T follicular helper cell (primary cell): ENCODE data around the gene BIN2.
"Not testable (repeated sequence)": the region's sequence is repeated elsewhere in the genome, so short reads cannot be mapped to it uniquely, and the experiment has no call there.

Experiments used
- DNase-seq: peaks from one replicate; pipeline ENCODE4 v3.0.0-alpha.2; 2020; ENCODE audit warnings: low read depth

Gene BIN2

DNA sequence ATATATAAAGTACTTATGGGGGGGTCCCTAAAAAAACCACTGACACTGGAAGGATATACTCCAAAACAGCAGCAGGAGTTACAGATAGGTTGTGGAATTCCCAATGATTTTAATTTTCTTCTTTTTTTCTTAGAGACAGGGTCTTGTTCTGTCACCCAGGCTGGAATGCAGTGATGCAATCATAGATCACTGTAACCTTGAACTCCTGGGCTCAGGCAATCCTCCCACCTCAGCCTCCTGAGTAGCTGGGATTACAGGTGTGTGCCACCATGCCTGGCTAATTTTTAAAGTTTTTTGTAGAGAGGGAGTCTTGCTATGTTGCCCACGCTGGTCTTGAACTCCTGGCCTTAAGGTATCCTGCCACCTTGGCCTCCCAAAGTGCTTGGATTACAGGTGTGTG is 64.4 kb downstream of the BIN2 start:
- not testable (repeated sequence) for DNase-seq

DNA sequence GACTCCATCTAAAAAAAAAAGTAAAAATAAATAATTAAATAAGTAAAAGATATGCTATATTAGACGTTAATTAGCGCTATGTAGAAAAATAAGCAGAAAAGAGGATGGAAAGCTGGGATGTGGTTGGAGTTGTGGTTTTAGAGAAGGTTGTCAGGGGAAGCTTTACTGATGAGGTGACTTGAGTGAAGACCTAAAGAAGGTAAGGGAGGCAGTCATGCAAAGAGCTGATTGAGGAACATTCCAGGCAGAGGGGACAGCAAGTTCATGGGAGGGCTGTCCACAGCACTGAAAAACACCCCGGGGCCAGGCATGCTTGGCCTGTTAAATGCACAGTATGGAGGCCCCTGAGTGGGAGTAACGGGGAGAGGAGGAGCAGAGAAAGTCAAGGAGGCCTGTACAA is 69.4 kb downstream of the BIN2 start:
- no peak for DNase-seq

DNA sequence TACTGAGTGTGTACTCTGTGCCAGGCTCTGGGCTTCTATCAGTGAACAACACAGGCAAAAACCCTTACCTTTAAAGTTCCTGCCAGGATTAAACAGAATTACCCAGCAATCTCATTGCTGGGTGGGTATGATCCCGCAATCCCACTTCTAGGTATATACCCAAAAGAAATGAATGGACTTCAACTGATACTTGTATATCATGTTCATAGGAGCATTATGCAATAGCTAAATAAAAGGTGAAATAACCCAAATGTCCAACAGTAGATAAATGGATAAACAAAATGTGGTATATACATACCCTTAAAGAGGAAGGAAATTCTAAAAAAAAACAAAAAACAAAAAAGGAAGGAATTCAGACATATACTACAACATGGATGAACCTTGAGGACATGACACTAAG is 70.7 kb downstream of the BIN2 start:
- no peak for DNase-seq

DNA sequence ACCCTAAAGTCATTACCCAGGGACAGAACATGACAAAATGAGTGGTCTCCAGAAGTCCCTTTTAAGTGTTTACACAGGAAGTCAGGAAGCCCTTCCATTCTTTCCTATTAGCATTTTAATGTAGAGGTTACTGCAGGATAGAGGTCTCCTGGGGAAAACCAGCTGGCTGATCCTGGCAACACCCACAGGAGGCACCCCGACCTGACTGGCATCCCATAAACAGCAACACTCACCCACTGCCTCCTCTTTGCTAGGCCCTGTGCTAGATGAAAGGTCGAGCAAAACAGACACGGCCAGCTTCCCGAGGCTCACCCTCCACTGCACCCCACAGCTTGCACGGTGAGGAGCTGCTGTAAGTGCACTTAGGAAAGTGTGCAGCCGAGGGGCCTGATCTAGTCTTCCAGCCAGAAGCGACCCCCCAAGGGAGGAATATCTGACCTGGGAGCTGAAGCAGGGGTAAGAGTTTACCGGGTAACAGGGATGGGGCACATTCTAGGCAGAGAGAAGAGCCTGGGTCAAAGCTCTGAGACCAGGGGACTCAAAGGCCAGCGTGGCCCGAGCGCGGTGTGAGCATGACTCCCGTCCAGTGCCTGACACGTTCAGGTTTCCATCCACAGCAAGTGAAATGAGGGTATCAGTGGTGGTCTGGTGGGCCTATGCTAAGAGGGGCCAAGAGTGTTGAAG is 76.3 kb downstream of the BIN2 start:
- DNase-seq: no peak

DNA sequence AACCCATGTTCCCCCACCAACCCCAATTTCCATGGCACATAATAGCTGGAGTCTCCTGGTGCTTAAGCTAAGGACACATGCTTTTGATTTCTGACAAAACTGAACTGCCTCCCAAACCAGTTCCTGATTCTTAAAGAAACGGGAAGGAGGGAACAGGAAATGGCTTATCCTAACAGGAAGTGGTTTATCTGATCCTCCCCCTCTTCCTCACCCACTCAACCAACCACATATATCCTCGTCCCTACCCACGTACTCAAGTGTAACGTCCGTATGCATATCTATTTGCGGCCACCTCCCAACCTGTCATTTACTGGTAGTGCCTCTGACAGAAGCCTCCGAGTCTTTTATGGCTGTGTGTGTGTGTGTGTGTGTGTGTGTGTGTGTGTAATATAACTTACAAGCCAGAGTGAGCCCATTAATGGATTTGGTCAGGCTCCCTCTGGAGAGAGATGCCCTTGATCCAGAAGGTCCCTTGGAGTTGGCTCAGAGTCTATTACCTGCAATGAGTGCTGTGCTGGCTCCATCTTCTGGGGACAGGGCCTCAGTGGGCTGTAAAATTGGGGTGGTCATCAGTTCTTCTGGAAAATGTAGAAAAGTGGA is 77.6 kb downstream of the BIN2 start:
- no peak for DNase-seq

DNA sequence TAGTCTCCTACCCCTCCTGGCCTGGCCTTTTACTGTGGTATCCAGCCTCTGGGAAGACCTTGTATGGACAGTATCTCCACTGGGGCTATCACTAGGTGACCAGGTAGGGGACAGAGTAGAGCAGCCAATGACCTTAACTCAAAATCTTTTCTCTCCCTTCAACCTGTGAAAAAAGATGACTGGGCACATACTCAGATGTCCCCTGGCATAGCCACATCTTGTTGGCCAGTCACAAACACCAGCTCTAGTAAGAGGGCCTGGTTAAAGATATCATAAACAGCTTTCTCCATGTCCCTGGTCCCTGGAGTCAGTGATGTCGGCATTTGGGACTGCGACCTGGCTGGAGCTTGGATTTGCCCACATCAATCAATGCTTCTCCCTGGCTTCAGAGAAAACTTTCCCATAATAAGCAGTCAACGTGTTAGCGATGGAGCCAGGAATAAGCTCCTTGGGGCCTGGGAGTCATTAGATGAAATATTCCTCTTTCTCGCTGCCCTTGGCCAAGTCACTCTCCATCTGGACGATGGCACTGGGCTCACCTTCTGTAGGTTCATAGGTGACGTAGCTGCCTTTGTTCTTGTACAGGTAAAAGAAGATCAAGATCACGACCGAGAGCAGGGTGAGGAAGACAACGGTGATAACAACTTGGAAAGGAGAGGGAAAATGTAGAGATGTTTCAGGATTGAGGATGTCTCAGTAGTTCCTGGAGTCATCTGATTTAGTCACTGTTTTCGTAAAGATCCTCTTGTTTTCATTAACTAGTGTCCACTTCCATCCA is 78.3 kb downstream of the BIN2 start:
- no peak for DNase-seq

DNA sequence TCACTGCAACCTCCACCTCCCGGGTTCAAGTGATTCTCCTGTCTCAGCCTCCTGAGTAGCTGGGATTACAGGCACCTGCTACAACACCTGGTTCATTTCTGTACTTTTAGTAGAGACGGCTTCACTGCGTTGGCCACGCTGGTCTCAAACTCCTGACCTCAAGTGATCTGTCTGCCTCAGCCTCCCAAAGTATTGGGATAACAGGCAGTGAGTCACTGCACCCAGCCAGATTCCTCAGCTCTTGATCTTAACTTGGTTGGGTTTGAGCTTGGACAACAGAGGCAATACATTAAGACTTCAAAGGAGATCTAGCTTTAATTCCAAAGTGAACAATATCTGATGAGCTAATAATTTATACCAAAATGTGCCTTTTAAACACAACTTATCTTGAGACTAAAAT is 79.7 kb downstream of the BIN2 start:
- DNase-seq: no peak

DNA sequence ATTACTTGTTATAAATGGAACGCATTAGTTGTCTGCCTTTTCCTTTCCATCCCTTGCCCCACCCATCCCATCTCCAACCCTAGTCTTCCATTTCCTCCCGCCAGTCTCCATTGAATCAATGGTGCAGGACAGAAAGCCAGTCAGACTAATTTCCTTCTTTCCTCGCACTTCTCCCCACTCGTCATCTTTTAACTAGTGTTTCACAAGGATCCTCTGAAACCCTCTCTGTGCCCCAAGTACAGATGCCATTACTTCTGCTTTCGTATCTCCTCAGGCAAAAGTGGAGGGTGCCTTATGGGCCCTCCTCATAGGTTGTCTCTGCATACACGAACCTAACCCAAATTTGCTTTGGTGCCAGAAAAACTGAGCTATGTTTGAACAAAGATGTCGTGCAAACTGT is 81.1 kb downstream of the BIN2 start:
- no peak for DNase-seq

DNA sequence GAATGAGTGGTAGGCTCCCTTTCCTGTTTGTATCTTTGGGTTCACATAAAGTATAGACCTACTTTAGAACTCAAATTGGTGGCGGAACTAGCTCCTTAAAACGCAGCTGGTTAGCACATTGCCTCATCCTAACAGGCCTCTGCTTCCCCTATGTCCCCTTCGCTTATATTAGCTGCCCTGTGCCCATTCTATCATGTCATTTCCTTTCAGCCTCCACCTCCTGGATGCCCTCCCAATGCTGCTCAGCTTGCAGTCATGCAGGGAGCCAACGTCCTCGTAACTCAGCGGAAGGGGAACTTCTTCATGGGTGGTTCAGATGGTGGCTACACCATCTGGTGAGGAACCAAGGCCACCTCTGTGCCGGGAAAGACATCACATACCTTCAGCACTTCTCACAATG is 81.9 kb downstream of the BIN2 start:
- DNase-seq: no peak

DNA sequence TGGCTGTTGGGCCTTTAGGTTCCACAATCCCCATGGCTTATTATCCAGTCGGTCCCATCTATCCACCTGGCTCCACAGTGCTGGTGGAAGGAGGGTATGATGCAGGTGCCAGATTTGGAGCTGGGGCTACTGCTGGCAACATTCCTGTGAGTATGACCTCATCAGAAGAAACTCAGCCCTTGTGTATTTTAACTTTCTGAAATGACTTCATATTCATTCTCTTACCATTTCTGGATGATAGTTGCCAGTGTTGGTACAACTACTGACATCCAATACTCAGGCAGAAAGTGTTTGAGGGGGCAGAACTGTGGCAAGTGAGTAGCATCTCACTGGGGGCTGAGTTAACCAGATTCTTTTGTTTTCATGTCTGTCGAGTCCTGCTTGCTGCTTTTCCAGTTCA is 83.0 kb downstream of the BIN2 start:
- DNase-seq: no peak

DNA sequence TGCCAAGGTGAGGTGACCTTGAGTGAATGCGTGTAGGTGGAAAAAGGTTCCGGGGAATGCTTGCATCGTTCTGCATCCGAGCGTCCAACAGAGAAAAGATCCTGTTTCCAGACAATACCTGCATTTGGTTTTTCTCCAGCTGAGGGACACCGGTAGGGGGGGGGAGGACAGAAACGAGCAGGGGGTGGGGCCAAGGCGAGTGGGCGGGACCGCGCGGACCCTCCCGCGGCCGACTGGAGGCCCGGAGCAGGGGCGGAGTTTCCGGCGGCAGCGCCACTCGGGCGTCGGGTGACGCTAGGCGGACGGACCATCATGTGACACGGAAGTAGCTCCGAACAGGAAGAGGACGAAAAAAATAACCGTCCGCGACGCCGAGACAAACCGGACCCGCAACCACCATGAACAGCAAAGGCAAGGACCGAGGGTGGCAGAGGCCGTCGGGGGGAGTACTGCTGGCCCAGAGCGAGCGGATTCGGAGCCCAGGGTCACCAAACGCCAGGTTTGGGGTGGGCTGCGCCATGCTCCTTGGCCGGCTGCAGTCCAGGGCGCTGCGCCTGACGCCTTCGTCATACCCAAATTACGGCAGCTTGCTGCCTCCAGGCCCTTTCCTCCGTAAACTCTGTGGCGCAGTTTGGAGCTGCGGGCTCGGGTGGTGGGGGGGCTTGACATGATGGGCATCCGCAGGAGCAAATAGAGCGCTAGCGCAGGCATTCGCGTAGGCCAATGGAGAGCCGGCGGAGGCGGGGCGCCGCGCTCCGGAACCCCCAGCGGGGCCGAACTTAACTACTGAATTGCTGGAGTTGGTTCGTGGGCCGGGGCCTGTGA is 85.3 kb downstream of the BIN2 start, which contains the start of gene DAZAP2:
DAZAP2 (plus strand) TSS at position 317 of the 825 bp plus-strand sequence; CDS start at position 399, 82 bp downstream.
- peak; percentile 93 for DNase-seq

DNA sequence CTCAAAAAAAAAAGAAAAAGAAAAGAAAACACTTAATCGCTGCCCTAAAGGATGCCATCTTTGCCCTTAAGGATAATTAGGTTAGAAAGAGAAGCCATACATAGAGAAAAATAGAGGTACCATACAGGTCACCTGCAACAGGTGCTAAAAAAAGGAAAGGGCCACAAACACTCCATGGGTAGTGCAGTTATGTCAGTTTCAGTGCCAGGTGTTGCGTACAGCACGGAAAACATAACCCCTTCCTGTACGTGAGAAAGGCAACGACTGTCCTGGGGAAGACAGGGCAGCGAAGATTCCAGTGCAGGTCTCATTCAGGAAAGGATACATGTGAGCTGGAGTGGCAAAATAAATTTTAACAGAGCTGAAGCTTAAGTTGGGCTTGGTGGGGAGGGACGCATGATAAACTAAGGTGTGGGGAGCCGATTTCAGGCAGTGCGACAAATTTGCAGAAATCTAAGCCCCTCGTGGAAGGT is 85.9 kb downstream of the BIN2 start:
- no peak for DNase-seq

DNA sequence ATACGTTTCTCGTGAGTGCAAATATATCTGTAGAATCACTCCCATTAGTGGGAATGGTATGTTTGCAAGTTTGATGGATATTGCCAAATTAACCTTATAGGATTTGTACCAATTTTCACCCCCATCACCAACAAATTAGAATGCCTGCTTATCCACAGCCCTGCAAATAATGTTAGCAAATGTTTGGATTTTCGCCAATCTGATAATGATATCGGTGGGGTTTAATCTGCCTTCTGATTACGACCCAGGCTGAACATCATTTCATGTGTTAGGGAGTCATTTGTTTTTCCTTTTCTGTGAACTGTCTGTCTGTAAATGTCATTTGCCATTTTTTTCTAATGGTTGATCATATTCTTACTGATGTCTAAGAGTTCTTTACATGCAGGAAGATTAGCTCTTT is 89.4 kb downstream of the BIN2 start:
- no peak for DNase-seq

DNA sequence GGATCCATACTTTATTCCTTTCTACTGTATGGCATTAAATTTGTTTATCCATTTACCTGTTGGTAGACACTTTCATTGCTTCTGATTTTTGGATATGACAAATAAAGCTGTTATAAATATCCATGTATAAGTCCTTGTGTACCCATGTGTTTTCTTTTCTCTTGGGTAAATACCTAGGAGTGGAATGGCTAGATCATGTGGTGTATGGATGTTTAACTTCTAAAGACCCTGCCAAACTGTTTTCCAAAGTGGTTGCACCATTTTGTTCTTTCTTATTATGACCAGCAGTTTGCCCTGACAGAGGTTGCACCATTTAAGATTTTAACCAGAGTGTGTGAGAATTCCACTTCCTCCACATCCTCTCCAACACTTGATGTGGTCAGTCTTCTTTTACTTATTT is 91.3 kb downstream of the BIN2 start:
- DNase-seq: no peak
